ENCODE data around the gene DSG4.

GRCh38 chr18:31407649-31408048, 31.1 kb downstream of the DSG4 start:
- TF ChIP-seq CTCF (conservative IDR thresholded peaks at IDR 0.05) (no peak), ZFX (IDR thresholded peaks at IDR 0.05) (no peak)

All from C4-2B (cell line).